ENCODE results near the gene LINGO1. TPM values are rescaled to one million over a fixed set of nuclear protein-coding genes. Genes with fewer than 3 reads are reported as not detected.

The LINGO1 gene
- total RNA-seq, 1 donor from 2014 or later: not detected

GRCh38 chr15:77656294-77656693 is 23.6 kb upstream of the LINGO1 start:
- intact Hi-C loops (cut with micrococcal nuclease): no loop called here

- intact Hi-C loops (cut with micrococcal nuclease): no loop called here
Observed at GRCh38 chr15:77654975-77655374, 22.3 kb upstream of the LINGO1 start.

- intact Hi-C loops (cut with micrococcal nuclease): no loop called here
Observed at GRCh38 chr15:77653832-77654480, 21.2 kb upstream of the LINGO1 start.

- intact Hi-C loops (cut with micrococcal nuclease): no loop called here
Observed at GRCh38 chr15:77650265-77650664, 17.6 kb upstream of the LINGO1 start.

DNA sequence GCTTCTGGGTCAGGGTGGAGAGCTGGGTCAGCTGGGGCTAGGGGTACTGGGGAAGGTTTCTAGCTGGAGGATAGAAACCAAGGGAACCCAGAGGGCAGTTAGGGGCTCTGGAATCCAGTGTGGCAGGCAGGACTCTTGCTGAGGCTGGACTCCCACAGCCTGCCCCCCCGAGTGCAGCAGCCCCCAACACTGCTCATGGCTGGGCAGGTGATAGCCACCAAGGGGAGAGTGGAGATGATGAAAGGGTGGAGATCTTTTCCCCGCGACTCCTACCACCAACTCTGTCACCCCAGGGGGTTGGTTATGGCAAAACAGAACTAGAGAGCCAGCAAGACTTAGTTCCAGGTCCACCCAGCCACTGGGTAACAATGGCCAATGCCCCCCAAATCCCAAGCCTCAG is 16.9 kb upstream of the LINGO1 start:
- intact Hi-C loops (cut with micrococcal nuclease): no loop called here

GRCh38 chr15:77649017-77649416 is 16.3 kb upstream of the LINGO1 start:
- intact Hi-C loops (cut with micrococcal nuclease): no loop called here

DNA sequence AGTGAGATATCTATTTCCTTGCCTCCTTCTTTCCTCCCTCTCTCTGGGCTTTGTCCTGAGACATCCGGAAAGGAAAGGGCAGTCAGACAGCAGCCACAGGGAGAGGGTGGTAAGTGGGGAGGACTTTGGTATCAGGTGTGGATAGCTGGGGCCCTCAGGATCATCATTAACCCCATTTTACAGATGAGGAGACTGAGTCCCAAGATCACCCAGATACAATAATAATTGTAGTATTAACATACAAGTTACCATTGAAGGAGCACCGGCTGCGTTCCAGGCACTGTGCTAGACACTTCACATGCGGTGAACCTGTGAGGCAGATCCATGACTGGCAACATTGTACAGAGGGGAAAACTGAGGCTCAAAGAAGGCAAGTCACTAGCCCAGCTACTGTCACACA is 15.2 kb upstream of the LINGO1 start:
- intact Hi-C loops (cut with micrococcal nuclease): no loop called here

DNA sequence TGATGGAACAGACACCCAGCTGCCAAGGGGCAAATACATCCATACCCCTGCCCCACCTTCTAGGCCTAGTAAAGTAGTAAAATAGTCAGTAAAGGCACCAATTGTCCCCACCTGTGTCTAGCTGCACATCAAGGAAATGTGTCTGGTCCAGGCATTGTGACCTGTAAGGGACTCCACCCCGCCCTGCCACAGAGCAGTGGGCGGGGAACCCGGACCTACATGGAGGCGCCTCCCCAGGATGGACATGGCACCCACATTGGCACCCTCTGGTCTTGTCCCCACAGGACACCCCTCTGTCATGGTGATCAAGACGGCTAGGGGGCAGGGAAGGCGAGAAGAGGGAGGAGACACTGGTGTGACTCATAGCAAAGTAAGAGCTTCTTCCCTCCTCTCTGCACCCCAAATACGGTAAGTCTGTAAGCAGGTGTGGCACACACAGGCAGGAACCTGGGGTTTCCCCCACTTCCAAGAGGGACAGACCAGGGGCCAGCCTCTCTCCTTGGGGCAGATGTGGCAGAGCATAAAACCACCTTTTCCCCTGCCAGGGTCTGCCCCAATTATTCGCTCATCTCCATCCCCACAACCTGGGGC is 13.5 kb upstream of the LINGO1 start:
- intact Hi-C loops (cut with micrococcal nuclease): no loop called here

- intact Hi-C loops (cut with micrococcal nuclease): no loop called here
Observed at GRCh38 chr15:77645602-77646001, 12.9 kb upstream of the LINGO1 start.

GRCh38 chr15:77644543-77645247 is 12.0 kb upstream of the LINGO1 start:
- intact Hi-C loops (cut with micrococcal nuclease): no loop called here

- intact Hi-C loops (cut with micrococcal nuclease): no loop called here
Observed at GRCh38 chr15:77643764-77644163, 11.1 kb upstream of the LINGO1 start.

DNA sequence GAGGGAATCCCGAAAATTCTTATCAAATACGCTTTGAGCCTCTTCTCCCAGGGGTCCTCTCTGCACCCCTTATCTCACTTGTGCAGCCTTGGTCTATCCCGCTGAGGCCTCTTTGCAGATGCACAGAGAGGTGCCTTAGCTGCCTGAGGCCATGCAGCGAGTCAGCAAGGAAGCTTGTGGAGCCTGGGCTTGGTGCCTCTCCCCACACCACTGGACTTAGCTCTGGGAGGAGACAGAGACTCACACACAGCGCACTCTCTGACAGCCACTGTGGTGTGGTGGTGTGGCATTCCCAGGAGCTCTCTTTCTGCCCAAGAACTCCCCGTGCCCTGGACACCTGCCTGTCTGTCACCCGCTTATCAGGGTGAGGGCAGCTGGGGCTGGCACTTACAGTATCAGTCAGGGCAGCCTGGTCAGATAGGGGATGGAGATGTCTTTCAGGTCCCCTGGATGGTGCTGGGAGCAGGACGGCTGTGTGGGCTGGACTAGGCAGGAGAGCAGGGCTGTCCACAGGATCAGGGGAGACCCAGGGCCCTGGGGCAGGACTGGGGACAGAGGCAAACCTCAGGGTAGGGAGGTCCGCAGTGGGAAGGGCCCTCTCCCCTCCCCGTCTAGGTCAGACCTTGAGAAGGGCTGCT is 10.2 kb upstream of the LINGO1 start:
- intact Hi-C loops (cut with micrococcal nuclease): no loop called here

DNA sequence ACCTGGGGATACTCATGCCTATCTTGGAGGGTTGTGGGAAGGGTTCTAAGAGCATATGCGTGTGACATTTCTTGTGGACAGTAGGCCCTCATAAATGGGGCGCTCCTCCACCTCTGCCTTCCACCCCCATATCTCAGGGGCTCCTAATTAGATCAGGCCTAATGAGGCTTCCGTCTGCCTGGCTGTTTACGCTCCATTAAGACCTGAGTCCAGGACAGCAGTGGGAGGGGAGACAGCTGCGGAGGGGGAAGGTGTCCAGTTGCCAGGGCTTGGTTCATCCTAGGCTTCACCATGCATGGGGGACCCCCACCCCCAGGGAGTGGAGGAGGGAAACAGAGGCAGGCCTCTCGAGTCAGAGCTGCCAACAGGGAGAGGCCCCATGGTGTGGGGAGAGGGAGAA is 9.3 kb upstream of the LINGO1 start:
- intact Hi-C loops (cut with micrococcal nuclease): no loop called here

- intact Hi-C loops (cut with micrococcal nuclease): no loop called here
Observed at GRCh38 chr15:77640615-77641014, 7.9 kb upstream of the LINGO1 start.

- intact Hi-C loops (cut with micrococcal nuclease): no loop called here
Observed at GRCh38 chr15:77639431-77639830, 6.7 kb upstream of the LINGO1 start.

DNA sequence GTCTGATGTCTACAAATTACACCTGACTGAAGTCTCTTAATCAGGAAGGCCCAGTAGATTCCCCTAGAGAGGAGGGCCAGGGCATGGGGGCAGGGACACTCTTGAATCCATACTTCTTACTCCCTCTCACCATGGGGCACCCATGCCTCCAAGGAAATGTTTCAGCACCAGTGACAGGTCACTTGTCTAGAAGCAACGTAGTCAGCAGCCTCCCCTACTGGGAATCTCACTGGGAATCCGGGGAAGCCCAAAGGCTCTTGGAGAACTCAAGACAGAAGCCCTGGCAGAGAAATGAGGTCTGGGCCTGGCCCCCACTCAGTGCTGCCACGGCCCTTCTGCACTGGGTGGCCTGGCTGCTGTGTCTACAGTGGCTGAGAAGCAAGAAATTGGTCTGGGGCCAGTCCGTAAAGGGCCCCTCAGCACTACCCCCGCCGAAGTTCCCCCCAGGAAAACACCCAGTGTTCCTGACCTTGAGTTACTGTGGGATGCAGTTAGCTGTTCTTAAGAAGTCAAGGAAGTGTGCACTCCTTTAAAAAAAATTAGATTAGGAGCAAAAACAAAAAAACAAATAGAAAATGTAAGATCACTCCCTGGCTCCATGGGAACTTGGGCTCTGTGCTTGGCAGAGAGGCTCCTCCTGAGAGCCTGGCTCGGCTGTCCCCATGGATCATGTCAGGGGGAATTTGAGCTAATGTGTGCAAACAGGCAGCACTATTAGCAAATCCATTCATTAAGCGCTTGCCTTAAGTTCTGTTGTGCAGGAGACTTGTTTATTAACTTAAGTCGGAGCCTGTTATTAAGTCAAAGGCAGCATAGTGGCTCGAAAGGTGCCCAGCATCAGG is 5.4 kb upstream of the LINGO1 start:
- intact Hi-C loops (cut with micrococcal nuclease): no loop called here

- intact Hi-C loops (cut with micrococcal nuclease): no loop called here
Observed at GRCh38 chr15:77636209-77636608, 3.5 kb upstream of the LINGO1 start.

- intact Hi-C loops (cut with micrococcal nuclease): no loop called here
Observed at GRCh38 chr15:77634266-77634962, 1.7 kb upstream of the LINGO1 start.

DNA sequence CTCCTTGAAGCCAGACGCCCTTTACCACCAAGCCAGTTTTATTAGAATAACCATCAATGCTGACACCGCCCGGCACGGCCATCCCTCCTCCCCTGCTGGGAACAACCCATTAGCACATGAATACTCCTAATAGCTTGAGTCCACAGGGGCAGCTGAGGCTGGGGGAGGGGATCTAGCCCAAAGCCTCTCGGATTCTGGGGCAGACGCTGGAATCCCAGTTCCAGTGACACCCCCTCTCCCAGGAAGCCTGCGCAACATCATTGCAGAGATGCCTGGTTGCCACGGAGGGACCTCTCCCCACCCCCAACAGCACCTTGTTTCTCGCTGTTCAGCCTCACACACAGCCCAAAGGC is 1.2 kb upstream of the LINGO1 start:
- intact Hi-C loops (cut with micrococcal nuclease): loop anchor here (1.0 kb wide), 1 partner anchor 186 kb away; no protein-coding TSS in a partner anchor

- intact Hi-C loops (cut with micrococcal nuclease): loop anchor here (1.0 kb wide), 1 partner anchor 187 kb away; no protein-coding TSS in a partner anchor
Observed at GRCh38 chr15:77633134-77633912, 611 bp upstream of the LINGO1 start.

Measured in T-helper 2 cell treated with Interferon-gamma antibody and Interleukin-4, amounts not matched to agents 100 ng/mL and 5 ng/mL, for 36 hours (primary cell).